HG03439 (cell line): ENCODE results near the gene ABCC4.

Source experiments
- ATAC-seq: cut with Tn5 transposase; IDR thresholded peaks from one replicate; pipeline ENCODE4 v1.9.1; 2021; ENCODE audit warnings: mild to moderate bottlenecking, moderate library complexity; ENCODE audit not compliant: unreplicated experiment

Gene ABCC4

DNA sequence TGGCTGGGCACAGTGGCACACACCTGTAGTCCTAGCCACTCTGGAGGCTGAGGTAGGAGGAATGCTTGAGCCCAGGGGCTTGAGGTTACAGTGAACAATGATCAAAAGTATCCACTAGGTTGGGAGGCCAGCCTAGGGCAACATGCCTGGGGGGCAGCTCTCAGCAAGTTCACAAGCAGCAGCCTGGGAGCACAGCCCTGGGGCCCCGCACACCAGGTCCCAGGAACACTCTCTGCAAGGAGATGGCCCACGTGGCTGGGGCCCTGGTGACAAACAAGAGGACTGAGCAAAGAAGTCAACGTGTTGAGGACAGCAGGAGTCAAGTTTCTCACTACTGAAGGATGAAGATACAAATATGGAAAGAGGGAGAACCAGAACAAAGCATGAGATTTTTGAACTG is 39.3 kb downstream of the ABCC4 start:
- ATAC-seq = no peak

DNA sequence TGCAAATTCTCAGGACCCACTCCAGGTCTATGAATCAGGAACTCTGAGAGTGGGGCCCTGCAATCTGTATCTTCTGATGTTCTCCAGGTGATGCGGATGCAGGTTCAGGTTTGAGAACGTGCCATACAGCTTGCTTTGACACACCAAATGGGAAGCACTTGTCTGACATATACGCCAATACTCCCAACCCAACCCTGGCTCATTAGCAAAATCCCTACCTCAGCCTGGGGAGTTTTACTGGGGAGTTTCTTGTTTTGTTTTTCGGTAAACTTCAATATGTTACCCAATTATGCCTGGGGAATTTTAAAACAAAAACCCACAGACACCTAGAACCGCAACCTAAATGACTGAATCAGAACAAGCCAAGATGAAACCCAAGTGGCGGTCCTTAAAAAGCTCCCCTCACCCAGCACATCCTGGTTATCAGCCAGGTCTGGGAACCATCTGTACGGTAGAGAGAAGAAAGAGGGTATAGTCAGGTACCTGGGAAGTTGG is 41.2 kb downstream of the ABCC4 start:
- ATAC-seq = peak; percentile 49

GRCh38 chr13:95258619-95259194 is 42.5 kb downstream of the ABCC4 start:
- ATAC-seq = no peak

DNA sequence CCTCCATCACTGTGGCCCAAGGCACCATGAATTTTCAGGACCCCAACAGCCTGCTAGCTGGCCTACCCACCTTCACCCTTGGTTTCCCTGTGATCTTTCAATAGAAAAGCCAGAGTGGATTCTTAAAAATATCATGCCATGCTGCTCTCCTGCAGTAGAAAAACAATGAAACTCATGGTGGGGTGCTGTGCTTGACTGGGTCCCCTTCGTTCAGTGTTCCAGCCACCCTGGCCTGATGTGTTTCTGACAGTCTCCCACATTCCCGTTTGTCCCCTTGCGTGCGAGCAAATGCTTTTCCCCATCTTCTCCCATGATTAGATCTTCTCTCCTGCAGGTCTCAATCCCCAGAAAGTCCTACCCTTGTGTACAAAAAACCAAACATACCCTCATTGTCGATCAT is 43.2 kb downstream of the ABCC4 start:
- no peak for ATAC-seq

GRCh38 chr13:95256091-95256490 is 45.2 kb downstream of the ABCC4 start:
- ATAC-seq = no peak

DNA sequence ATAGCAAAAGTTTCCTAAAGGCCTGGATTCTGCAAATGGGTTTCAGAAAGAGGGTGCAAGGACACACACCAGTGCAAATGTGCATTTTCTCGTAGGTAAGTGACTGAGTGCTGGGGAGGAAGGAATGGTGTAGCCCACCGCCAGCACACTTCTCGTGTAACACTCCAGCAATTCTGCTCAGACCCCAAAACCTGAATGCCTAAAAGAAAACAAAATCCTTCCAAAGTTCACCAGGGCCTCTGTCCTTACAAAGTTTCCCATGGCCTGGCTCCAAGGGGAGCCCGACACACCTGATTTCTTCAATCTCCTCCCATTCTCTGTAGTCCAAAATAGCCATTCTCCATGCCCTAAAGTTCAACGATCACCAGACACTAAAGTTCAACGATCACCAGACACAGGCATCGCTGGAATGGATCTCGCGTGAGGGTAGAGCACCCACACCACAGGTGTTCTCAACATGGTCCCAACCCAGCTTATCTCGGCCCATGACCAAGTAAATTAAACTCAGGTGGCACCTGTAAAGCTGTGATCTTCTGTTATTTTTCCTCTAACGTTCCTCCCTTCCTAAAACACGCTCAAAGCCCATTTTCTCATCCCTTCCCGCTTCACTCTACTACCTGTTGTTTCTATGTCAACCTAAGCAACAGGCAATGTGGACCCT is 46.0 kb downstream of the ABCC4 start:
- ATAC-seq = no peak

DNA sequence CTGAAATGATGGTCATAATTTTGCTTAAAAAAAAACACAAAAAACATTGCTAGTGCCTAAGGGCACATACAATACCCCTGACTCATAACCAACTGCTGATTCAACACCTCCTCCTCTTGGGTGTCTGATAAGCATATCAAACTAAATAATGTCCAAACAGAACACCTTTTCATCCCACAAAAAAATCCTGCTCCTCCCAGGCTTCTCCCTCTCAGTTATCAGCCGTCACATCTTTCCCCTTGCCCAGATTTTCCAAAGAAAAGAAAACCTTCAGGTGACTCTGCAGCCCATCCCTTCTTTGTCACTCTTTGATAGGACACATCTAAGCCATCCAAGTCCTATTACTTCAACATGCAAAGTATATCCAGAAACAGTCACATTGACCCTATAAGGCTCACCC is 46.9 kb downstream of the ABCC4 start:
- no peak for ATAC-seq

GRCh38 chr13:95253033-95253432 is 48.2 kb downstream of the ABCC4 start:
- ATAC-seq = no peak

GRCh38 chr13:95251641-95252040 is 49.6 kb downstream of the ABCC4 start:
- no peak for ATAC-seq

- no peak for ATAC-seq
Observed at GRCh38 chr13:95250961-95251360, 50.3 kb downstream of the ABCC4 start.

- no peak for ATAC-seq
Observed at GRCh38 chr13:95248953-95249352, 52.3 kb downstream of the ABCC4 start.

GRCh38 chr13:95247852-95248251 is 53.4 kb downstream of the ABCC4 start:
- no peak for ATAC-seq

DNA sequence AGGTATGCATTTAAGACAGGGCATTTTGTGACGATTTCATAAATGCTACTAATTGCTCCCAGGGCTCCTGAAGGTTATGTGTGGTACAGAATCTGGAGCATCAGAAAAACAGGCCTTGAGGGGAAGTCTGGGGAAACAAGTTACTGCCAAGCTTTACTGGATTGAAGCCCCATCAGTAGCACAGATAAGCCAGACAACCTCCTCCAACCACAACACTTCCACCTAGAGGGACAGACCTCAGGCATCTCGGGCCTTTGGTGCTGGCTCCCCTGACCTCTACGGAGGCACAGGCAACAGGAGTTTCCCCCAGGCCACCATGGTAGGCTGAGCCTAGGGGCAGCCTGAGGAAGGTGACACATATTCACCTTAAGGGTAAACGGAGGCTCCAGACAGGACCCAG is 54.1 kb downstream of the ABCC4 start:
- no peak for ATAC-seq

- ATAC-seq = no peak
Observed at GRCh38 chr13:95246292-95247082, 54.8 kb downstream of the ABCC4 start.

DNA sequence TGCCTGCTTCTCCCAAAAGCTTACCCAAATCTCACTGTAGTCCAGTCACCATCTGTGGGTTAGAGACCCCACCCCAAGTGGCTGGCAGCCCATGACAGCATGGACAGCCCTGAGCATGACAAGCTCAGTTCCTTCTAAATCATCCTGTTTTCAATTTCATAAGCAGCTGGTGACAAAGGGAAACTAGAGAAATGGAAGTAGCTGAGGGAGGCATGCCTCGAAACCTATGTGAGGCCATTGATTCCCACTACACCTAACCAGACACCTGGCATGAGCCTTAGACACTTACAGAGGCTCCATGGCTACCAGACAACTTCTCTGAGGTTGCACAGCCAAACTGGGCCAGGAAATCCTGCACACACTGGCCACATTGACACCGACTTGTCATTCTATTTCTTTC is 56.2 kb downstream of the ABCC4 start:
- no peak for ATAC-seq

DNA sequence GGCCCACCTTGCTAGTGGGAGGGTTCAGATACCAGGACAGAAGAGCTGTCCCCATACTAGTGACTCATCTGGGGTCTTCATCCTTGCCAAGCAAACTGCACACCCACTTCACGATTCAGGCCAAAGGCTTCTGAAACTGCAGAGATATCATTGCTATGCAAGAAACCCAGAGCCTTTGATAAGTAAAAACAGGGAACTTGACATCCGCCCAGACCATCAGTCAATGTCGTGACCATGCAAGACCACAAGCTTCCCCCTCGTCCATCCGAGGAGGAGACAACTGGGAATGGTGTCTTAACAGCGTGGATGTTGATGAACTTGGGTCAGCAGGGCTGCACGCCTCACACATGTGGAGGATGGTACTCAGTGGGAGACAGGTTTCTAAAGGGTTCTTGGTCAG is 58.0 kb downstream of the ABCC4 start:
- no peak for ATAC-seq

DNA sequence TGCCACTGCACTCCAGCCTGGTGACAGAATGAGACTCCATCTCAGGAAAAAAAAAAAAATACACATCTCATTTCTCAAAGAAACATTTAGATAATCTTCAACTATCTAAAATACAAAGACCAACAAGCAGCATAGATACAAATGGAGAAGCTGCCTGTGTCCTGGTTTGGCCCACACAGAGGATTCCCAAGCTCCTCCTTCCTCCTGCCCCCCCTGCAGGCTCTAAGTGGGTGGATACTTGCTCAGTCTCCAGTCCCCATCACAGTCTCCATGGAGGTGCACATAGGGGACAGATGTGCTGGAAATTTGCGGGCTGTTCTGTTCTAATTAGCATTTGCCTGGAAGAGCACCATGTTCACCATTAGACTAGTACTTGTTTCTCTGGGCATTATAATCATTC is 59.9 kb downstream of the ABCC4 start:
- no peak for ATAC-seq

DNA sequence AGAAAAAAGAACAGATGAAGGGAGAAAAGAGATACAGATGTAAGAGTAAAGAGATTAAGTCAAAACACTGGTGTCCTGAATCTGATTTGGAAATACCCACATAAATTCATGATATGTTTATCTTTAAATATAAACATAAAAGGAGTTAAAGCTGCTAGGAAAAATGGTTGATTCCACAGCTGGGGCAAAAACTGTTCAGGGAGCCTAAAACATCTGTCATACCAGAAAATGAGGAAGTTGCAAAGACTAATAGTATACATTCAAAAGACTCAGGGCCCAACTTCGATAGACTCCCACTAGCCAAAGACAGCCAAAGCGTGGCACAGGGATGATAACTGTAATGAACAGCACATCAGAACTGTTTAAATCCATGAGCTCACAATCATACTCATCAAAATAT is 62.0 kb downstream of the ABCC4 start:
- peak; percentile 41 for ATAC-seq

DNA sequence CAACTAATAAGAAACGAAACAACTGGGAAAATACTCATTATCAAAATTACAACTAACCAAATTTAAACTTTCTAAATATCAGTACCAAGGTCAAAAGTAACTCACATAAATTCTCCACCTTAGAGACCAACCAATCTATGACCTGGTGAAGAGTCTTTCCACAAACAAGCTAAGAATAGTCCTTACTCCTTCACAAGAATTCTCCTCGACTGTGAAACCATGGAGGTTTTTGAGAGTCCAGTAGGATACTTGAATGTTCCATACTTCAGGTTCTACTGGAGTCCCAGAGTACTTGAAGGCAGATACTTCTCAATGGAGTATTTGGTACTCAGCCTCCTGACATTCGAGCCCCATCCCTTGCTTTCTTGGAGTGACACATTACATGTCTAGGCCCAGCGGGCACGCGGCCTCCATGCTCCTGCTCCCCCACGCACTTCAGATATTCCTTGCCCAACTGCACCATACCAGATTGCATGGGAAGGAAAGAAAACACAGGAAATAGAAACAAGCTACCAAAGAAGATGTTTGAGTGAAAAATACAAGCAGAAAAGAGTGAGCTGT is 63.9 kb downstream of the ABCC4 start:
- ATAC-seq = no peak

GRCh38 chr13:95236774-95237173 is 64.5 kb downstream of the ABCC4 start:
- ATAC-seq = no peak

DNA sequence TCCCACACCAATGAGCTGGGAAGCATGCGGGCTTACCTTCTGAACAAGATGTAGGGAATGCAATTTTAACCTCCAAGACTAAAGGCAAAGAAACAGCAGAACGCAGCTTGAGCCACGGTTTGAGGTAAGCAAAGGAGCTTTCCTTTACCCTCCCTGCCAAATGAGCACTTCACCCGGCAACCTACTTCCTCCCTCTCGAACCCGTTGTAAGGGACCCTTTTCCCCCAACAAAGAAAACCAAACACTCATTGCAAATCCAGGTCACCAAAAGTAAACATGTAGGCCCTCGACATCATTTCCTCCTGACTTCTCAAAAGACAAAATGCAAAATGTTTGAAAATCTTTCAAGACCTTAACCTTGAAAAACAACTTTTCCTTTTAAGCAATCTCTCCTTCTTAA is 65.3 kb downstream of the ABCC4 start:
- no peak for ATAC-seq
